ENCODE data around the gene ICAM5. TPM values are rescaled to one million over a fixed set of nuclear protein-coding genes. Genes with fewer than 3 reads are reported as not detected.
"Not testable (repeated sequence)": the region's sequence is repeated elsewhere in the genome, so short reads cannot be mapped to it uniquely, and the experiment has no call there.

ICAM5 gene
- total RNA-seq, 1 experiment from 2014 or later: 2.2 TPM

GRCh38 chr19:10270616-10271394 lies 18.9 kb upstream of the ICAM5 start, which contains the start of gene ICAM1:
TSS of gene ICAM1 (plus strand) at chr19:10271120. CDS start at chr19:10271160, 40 bp downstream.
- peak; percentile 89 for DNase-seq (ENCODE audit: low read depth)

GRCh38 chr19:10271543-10272086 lies 18.1 kb upstream of the ICAM5 start:
- peak; percentile 71 for DNase-seq (ENCODE audit: low read depth)

GRCh38 chr19:10274589-10274988 lies 15.2 kb upstream of the ICAM5 start:
- no peak for DNase-seq (ENCODE audit: low read depth)

- no peak for DNase-seq (ENCODE audit: low read depth)
Observed at GRCh38 chr19:10277795-10278589, 11.8 kb upstream of the ICAM5 start.

- DNase-seq (ENCODE audit: low read depth): no peak
Observed at GRCh38 chr19:10278935-10279334, 10.8 kb upstream of the ICAM5 start.

- DNase-seq (ENCODE audit: low read depth): no peak
Observed at GRCh38 chr19:10279737-10280442, 9.9 kb upstream of the ICAM5 start.

- DNase-seq (ENCODE audit: low read depth): not testable (repeated sequence)
Observed at GRCh38 chr19:10282043-10282442, 7.7 kb upstream of the ICAM5 start.

- DNase-seq (ENCODE audit: low read depth): no peak
Observed at GRCh38 chr19:10283301-10284064, 6.3 kb upstream of the ICAM5 start.

- no peak for DNase-seq (ENCODE audit: low read depth)
Observed at GRCh38 chr19:10284065-10284959, 5.4 kb upstream of the ICAM5 start.

GRCh38 chr19:10284960-10285278 lies 4.8 kb upstream of the ICAM5 start:
- no peak for DNase-seq (ENCODE audit: low read depth)

- DNase-seq (ENCODE audit: low read depth): no peak
Observed at GRCh38 chr19:10285393-10285792, 4.4 kb upstream of the ICAM5 start.

GRCh38 chr19:10286803-10287737 lies 2.7 kb upstream of the ICAM5 start, which contains the start of gene ICAM4:
TSS of gene ICAM4 (plus strand) at chr19:10286955. CDS start at chr19:10287013, 58 bp downstream.
- DNase-seq (ENCODE audit: low read depth): peak; percentile 61

GRCh38 chr19:10288662-10289166 lies 1.0 kb upstream of the ICAM5 start:
- DNase-seq (ENCODE audit: low read depth): peak; percentile 86

GRCh38 chr19:10289167-10289835 lies 451 bp upstream of the ICAM5 start:
- peak; percentile 84 for DNase-seq (ENCODE audit: low read depth)

GRCh38 chr19:10290357-10290875 lies 664 bp downstream of the ICAM5 start:
- peak; percentile 52 for DNase-seq (ENCODE audit: low read depth)

- peak; percentile 60 for DNase-seq (ENCODE audit: low read depth)
Observed at GRCh38 chr19:10290876-10291553, 1.3 kb downstream of the ICAM5 start.

GRCh38 chr19:10291554-10292205 lies 1.9 kb downstream of the ICAM5 start:
- no peak for DNase-seq (ENCODE audit: low read depth)
